ENCODE results near the gene KIAA1586.

GRCh38 chr6:57089687-57090457 is 43.4 kb downstream of the KIAA1586 start, which contains the start of gene ZNF451:
- TF ChIP-seq POLR2AphosphoS5 (IDR thresholded peaks at IDR 0.05; ENCODE audit: low read depth, low read length), result peak; percentile 64
- peak; percentile 76 for TF ChIP-seq POLR2A (IDR thresholded peaks at IDR 0.05; ENCODE audit: low read depth, low read length)
